GM18909 (cell line): ENCODE data around the gene ICA1.

ENCODE experiments used
- ATAC-seq: cut with Tn5 transposase; IDR thresholded peaks from one replicate; pipeline ENCODE4 v1.9.1; 2021; ENCODE audit warnings: mild to moderate bottlenecking; ENCODE audit not compliant: unreplicated experiment, poor library complexity

Gene ICA1

GRCh38 chr7:8228766-8229674 is 32.9 kb downstream of the ICA1 start:
- no peak for ATAC-seq

DNA sequence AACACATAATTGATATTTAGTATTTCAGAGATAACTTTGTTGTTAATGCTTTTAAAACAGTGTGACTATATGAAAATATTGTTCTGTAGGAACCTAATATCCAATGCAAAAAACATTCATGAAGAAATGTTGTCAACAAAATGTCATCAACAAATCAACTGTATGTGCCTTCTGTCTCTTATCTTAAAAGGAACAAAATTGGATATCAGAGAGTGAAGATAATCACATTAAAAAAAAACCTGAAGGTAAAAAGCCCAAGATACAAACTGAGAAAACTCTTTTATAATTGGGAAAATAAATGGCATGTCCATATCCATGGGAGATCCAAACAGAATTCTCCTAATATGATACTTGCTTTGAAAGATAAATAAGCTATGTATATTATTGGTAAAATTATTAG is 33.9 kb downstream of the ICA1 start:
- ATAC-seq = no peak

DNA sequence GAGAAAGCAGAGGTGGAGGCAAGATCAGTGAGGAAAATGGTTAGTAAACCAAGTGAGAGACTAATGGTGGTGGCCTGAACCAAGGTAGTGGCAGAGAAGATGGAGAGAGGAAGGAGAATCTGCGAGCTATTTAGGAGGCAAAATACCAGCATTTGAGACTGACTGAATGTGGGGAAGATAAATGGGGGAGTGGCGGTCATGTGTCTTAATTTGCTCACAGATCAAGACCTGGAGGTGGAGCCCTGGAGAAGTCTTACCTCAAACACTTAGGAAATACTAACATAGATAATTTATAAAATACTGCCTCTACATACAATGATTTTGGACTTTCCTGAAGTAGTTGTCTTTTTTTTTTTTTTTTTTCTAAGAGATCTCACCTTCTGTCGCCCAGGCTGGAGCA is 34.7 kb downstream of the ICA1 start:
- ATAC-seq = no peak

GRCh38 chr7:8226501-8226900 is 35.5 kb downstream of the ICA1 start:
- ATAC-seq = no peak

DNA sequence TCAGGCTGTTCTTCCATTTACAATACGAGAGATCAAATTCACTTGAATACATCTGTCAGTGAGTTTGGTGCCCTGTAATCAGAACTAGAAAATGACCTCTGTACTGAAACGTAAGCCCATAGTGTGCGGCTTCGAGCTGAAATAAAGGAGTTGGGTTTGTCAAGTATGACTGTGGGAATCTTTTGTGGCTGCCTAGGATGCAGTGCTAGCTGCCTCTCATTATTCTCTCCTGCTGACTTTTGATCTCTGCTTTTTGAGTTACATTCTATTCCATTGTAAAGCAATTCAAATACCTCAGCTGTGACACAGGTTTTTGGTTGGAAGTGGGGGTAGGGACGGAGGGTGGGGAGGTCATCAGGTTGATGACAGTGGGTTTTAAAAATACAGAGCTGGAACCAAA is 40.4 kb downstream of the ICA1 start:
- no peak for ATAC-seq

GRCh38 chr7:8221101-8221495 is 40.9 kb downstream of the ICA1 start:
- ATAC-seq = no peak

- no peak for ATAC-seq
Observed at GRCh38 chr7:8220376-8221100, 41.4 kb downstream of the ICA1 start.

DNA sequence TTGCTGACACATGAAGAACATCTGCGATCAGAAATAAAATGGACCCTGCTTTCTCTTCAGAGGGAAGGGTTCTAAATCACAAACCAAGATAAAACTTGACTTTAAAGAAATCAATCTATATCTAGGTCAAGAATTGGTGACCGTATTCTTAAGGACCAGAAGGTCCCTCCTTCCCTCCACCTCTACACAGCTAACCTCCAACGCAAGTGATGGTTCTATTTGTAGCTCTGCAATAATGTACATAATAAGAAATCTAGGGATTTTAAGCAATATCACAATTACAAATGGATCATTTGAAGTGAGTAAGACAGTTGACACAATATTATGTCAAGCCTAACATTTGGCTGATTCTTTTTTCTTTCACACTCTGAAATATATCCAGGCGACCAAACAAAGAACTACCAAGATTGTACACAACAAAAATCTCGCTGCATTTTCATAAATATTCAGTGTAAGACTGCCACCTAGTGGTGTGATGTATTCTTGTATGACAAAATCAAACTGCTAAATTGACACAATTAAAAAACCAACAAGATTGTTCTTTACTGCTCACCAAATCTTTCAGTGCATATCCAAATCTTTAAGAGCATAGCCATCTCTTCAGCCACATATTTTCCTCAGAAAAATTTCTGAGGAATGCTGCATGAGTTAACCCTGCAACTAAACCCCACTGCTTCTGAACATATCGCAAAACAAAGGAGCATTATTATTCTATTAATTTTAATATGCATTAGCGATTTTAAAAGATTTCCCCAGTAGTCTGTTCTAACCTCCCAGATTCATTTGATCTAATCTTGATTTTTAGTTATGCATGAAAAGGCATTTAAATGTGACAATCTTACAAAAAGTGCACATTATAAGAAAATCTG is 44.5 kb downstream of the ICA1 start:
- no peak for ATAC-seq

GRCh38 chr7:8216334-8216690 is 45.7 kb downstream of the ICA1 start:
- no peak for ATAC-seq

DNA sequence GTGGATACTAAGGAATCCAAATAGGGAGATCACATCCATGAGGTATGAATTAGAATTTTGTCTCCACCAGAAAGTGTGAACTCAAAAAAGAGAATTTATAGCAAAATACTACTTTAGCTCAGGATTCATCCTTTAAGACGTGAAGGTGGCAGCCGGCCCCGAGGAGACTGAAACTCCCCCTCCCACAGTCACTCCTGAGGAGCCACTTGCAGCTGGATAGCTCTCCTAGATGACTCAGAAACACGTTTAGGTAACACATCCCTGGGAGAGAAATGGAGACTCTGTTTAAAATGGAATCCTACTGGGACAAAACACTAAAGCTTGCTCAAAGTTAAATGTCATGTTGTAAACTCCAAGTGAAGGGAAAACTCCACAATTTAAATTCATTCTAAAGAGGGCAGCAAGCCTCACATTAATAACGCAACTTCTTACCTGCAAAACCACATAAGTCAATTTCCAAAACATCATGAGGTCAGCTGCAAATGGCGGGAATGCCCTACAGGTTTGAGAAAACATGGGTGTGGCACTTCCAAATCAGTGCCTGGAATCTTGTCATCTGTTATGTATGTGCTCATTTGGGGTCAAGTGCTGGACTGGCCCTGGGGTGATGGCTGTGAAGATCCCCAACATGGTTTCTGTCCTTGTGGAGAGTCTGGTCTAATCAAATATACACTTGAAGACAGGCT is 46.2 kb downstream of the ICA1 start:
- ATAC-seq = no peak

- no peak for ATAC-seq
Observed at GRCh38 chr7:8214244-8214824, 47.6 kb downstream of the ICA1 start.

- no peak for ATAC-seq
Observed at GRCh38 chr7:8213381-8213780, 48.6 kb downstream of the ICA1 start.

DNA sequence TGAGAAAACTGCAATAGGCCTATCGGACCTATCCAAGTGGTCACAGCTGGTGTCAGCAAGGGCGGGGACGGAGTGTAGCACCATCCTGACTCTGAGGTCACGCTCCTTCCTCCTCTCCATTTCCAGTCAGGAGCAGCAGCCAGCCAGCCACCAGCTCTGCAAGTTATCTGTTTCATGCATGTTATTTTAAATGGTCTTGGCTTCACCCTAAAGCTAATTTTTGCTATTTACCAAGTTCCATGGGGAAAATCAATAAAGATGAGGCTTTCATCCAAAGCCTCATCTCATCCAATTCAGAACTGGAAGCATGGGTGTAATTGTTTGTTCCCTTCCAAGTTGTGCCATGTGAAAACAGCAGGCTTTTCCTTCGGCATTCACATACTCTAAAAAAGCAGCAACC is 49.3 kb downstream of the ICA1 start:
- no peak for ATAC-seq

DNA sequence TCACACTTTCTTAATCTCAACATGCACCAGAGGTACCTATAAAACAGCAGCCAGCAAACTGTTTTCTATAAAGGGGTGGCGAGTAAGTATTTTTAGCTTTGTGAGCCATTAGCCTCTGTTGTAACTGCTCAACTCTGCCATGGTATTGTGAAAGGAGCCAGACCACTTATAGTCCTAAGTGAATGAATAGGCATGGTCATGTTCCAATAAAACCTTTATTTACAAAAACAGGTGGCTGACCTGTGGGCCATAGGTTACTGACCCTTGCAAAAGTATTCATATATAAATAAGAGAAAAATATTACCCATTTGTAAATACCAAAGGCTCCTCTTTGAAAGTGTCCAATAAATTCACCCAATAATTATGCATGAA is 50.3 kb downstream of the ICA1 start:
- ATAC-seq = no peak

DNA sequence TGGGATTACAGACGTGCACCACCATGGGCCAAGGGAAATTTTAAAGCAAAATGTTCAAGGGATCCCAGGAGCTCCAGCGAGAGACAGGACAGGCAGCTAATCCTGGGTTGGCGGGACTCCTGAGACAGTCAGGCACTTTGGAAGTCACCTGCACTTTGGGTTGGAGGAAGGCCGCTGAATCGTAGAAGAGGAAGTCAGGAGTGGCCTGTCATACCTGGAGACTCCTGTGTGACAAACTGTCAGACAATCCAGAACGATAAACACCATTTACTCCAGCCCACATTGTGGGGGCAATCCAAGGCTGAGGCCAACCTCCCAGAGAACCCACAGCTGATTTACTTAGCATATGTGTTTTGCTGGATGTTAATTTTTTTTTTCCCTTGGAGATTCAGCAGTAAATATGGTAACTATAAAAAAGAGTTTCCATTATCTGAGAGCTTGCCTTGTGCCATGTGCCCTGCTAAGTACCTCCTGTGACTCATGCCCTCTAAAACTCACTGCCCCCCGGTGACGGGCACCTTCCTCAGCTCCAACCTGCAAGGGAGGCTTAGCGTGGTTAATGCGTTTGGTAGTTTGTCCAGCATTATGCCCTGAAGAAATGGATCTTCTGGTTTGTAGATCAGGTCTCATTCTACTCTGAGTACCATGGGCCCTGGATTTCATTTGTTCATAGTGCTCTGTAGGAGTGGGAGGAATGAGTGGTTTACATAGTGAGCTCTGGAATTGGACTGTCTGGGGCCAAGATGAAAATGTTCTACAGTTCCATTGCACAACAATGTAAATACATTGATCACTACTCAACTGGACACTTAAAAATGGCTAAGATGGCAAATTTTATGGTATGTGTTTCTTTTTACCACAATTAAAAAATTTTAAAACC is 50.9 kb downstream of the ICA1 start:
- ATAC-seq = no peak

DNA sequence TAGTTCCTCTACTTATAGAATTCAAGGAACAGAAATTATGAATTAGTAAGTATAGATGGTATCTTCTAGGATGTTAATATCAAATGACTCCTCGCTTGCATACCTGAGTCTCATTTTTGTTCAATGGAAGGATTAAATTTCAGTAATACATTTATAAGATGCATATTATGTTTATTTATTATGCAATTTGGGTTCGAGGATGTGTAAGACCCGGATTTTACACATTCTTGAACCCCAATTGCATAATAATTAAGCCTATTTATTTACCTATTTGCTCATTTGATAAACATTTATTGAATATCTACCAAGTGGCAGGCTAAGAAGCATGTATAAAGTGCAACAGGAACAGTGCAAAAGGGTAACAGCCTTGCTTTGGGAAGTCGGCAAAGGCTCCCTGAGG is 52.6 kb downstream of the ICA1 start:
- no peak for ATAC-seq

DNA sequence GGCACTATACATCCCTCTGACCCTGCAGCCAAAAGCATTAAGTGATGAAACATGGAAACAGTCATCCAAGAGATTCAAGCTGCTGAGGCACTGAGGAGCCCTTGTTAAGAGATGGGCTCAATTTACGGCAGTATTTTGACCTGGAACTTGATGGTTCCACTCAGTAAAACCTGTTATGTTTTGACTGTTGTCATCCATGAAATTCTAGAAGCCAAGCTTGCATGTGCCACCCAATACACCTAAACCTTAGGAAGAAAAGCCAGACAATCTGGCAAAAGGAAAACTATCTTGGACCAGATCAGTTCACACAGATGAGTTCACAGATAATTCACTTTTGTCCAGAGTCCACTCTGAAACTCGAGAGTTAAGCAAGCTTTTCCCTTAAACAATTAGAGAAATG is 53.2 kb downstream of the ICA1 start:
- ATAC-seq = no peak

DNA sequence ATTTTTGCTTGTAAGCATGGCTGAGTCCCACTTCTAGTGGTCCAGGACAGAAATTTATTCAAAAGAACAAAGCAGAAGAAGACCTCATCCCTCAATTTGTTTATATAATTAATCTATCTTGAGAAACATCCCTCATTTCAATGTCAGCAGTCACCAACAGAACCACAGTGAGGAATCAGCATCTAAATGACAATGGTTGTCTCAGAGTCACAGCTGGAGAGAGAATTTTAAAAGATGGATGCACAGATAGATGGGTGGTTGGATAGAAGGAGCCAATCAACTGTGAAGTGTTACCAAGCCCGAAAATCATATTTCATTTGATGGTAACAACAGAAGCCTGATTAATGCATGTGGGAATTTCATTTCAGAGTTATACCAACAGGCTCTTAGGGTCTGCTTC is 55.0 kb downstream of the ICA1 start:
- no peak for ATAC-seq

GRCh38 chr7:8205537-8205936 is 56.4 kb downstream of the ICA1 start:
- no peak for ATAC-seq
